GM13977 (cell line): ENCODE data around the gene HDAC10.

Experiments
- DNase-seq: peaks from one replicate; pipeline ENCODE4 v3.0.0; 2012; ENCODE audit warnings: low spot score
- CTCF ChIP-seq: IDR thresholded peaks from 2 replicates; pipeline ENCODE4 v1.5.1; 2012; ENCODE audit warnings: mild to moderate bottlenecking, control low read depth; ENCODE audit not compliant: insufficient read depth; ENCODE audit errors: extremely low read depth, missing control alignments
- in situ Hi-C: fragments of 300-500 bp; cut with MboI; formaldehyde crosslinking; loops from one replicate; pipeline ENCODE4 v1.12.0; 2022; ENCODE audit warnings: low sequenced_read_pairs, low pct_unique_long_range_greater_than_20kb, mixed read lengths, inconsistent platforms; ENCODE audit not compliant: unreplicated experiment

Gene HDAC10

GRCh38 chr22:50216684-50217520 is 34.2 kb downstream of the HDAC10 start:
- in situ Hi-C loops = no loop called here
- DNase-seq = no peak

DNA sequence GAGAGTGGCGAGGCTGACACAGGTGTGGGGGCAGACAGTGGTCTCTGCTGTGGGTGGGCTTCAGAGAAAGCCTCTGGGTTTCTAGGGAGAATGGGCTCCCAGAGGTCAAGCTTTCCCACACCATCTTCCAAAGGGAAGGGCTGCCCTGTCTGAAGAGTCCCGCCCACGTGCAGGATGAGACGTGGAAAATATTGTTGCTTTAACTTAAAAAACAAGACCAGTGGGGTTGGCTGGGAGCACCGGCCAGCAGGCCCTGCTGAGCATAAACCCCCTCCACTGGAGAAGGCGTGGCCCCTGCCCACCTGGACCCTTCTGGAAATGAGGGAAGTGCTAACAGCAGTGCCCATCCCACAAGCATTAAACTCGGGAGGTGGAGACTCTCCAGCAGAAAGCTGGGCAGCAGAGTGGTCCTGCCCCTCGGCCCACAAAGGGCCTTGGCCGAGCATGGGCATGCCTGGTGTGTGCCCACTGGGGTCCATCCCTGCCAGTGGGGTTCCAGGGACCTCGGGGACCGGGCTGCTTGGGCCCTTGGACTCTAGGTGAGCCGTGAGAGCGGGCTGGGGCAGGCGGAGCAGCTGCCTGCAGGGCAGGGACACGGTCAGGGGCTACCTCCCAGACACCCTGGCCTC is 34.9 kb downstream of the HDAC10 start:
- TF ChIP-seq CTCF = no peak
- DNase-seq = no peak
- in situ Hi-C loops = no loop called here

More at GRCh38 chr22:50216684-50217520, 34.2 kb downstream of the HDAC10 start:
- TF ChIP-seq CTCF = no peak

DNA sequence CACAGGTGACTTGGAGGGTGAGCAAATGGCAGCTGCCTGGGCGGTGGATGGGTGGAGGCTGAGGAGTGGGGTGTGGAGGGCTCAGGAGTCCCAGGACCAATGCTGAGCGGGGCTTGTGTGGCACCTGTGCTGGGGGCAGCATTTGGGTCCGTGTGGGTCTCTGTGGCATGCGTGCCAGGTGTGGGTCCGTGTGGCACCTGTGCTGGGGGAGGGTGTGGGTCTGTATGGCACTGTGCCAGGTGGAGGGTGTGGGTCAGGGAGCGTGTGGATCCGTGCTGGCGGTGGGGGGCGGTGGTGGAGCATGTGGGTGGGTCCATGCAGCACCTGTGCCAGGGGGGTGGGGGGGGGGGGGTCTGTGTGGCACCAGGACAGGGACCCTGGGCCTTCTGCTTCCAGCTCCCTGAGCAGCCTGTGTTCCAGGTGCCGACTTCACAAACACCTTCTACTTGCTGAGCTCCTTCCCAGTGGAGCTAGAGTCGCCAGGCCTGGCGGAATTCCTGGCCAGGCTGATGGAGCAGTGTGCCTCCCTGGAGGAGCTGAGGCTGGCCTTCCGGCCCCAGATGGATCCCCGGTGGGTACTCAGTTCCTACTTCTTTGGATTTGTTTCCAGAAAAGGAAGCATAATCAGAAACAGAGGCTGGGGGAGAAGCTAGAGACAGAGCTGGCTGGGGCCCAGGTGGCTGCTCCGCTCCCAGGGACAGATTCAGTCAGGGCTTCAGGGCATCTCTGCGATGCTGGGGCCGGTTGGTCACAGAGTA is 35.6 kb downstream of the HDAC10 start:
- no peak for DNase-seq
- in situ Hi-C loops = no loop called here
- TF ChIP-seq CTCF = no peak

DNA sequence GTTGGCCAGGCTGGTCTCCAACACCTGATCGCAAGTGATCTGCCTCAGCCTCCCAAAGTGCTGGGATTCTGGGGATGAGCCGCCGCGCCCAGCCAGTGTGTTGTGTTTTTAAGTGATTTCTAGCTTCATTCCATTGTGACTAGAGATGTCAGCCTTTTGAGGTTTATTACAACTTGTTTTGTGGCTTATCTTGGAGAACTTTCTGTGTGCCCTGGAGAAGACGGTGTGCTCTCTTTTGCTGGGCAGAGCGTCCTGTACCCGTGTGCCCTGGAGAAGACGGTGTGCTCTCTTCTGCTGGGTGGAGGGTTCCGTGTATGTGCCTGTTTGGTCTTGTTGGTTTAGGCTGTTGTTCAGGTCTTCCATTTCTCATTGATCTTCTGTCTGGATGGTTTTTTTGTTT is 37.8 kb downstream of the HDAC10 start:
- no peak for TF ChIP-seq CTCF
- DNase-seq = no peak
- in situ Hi-C loops = no loop called here

GRCh38 chr22:50211147-50211546 is 39.9 kb downstream of the HDAC10 start:
- in situ Hi-C loops = no loop called here
- TF ChIP-seq CTCF = no peak
- no peak for DNase-seq

DNA sequence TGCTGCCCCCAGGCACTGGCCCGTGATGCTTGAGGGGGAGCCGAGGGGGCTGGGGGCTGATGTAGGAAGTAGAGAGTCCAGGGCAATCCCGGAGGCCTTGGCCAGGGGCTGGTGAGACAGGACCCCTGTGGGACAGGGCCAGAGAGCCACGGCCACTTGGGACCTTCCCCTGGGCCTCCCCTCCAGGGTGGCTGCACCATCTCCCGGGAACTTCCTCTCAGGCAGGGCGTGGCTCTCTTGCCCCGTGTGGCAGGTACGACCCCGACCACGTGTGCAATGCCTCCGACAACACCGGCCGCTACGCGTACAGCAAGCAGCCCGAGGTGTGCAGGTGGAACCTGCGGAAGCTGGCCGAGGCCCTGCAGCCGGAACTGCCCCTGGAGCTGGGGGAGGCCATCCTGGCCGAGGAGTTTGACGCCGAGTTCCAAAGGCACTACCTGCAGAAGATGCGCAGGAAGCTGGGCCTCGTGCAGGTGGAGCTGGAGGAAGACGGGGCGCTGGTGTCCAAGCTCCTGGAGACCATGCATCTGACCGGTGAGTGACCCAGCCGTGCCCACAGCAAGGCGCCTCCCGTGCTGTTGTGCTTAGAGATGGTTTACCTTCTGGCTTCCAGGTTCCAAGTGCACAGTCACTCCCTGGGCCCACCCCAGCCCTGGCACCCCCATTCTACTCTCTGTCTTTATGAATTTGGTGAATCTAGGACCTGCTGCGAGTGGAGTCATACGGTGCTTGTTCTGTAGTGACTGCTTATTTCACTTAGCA is 40.5 kb downstream of the HDAC10 start:
- in situ Hi-C loops = no loop called here
- no peak for DNase-seq
- no peak for TF ChIP-seq CTCF
